Measurements from ENCODE around the gene C9orf152.
A peak's percentile ranks its signal among the peaks of the same experiment; 100 is the strongest.

The C9orf152 gene

DNA sequence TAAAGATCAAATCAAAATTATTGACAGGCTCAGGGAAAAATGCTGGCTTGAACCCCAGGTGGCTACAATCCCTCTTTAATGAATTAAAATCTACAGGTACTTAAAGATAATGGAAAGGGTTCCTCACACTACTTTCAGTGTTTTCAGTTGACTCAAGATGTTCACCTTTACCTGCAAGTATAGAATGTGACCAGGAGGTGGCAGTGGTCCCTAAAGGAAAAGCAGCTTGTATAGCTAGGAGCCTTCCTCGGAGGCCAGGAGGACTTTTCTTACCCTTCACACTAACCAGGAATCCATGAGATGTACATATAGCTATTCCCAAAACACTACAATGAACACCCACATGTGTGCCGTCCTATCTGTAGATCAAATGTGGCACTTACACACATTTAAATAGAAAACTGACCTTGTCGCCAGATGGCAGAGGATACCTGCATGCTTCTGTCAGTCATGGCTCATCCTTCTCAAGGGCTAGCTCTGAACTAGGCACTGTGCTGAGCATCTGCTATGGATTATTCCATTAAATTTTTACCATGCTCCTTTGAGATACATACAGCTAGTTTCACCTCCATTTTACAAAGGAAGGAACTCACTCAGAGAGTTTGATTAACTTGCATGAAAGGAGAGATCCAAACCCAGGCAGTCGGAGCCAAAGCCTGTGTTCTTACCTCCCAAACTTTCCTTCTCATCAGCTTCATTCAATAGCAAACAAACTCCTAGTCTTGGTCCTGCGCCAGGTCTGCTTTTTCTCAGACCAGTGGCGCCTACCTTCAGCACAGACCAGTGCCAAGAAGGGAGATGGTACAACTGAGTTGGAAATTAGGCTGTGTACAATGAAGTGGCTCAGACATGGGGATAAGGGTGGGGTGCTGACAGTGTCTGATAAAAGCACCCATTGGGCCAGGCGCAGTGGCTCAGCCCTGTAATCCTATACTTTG is 24.5 kb downstream of the C9orf152 start:
- H3K4me3 ChIP-seq (ENCODE audit: low read depth, low read length): no peak overlapping the region
- peak; percentile 79 for DNase-seq (ENCODE audit: low read depth)
- TF ChIP-seq, protein P1, sequence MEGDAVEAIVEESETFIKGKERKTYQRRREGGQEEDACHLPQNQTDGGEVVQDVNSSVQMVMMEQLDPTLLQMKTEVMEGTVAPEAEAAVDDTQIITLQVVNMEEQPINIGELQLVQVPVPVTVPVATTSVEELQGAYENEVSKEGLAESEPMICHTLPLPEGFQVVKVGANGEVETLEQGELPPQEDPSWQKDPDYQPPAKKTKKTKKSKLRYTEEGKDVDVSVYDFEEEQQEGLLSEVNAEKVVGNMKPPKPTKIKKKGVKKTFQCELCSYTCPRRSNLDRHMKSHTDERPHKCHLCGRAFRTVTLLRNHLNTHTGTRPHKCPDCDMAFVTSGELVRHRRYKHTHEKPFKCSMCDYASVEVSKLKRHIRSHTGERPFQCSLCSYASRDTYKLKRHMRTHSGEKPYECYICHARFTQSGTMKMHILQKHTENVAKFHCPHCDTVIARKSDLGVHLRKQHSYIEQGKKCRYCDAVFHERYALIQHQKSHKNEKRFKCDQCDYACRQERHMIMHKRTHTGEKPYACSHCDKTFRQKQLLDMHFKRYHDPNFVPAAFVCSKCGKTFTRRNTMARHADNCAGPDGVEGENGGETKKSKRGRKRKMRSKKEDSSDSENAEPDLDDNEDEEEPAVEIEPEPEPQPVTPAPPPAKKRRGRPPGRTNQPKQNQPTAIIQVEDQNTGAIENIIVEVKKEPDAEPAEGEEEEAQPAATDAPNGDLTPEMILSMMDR (IDR thresholded peaks at IDR 0.05; ENCODE audit: low read depth, low read length): peak; percentile 75
- TF ChIP-seq MYC (IDR thresholded peaks at IDR 0.05; ENCODE audit: low read depth, low read length) (no peak), POLR2A (IDR thresholded peaks at IDR 0.05; ENCODE audit: extremely low read depth, insufficient read length) (no peak)
- TF ChIP-seq, protein P2, sequence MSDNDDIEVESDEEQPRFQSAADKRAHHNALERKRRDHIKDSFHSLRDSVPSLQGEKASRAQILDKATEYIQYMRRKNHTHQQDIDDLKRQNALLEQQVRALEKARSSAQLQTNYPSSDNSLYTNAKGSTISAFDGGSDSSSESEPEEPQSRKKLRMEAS (IDR thresholded peaks at IDR 0.05; ENCODE audit: low read depth, low read length): no peak

DNA sequence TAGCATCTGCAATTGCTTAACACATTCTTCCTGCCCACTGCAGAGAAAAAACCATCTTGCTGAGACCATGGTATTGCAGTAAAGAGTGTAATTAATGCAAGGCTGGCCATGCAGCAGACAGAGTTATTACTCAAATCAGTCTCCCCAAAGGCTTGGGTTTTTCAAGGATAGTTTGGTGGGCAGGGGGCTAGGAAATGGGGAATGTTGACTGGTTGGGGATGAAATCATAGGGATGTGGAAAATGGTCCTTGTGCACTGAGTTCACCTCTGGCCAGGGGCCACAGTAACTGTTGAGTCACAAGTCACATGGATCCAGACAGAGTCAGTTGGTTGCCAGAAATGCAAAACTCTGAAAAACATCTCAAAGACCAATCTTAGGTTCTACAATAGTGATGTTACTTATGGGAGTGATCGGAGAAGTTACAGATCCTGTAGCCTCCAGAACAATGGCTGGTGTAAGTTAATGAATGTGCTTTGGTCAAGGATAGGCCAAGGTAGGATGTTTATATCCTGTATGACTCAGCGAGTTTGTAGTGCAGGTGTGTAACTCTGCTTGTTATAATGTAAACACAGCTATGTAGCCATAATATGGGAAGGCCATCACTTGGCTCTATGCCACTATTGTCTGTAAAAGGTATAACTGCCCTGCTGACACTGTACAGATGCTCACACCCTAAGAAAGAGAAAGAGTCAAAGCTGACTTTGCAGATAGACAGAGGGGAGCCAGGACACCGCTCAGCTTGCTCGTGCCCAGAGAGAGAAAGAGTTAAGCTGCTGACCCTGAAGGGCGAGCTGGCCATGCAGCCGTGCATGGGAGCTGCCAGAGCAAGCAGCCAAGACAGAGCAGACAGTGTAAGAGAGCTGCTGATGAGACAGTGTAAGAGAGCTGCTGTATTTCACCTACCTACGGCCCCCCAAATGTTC is 27.2 kb downstream of the C9orf152 start:
- no peak overlapping the region for H3K4me3 ChIP-seq (ENCODE audit: low read depth, low read length)
- peak; percentile 28 for DNase-seq (ENCODE audit: low read depth)

DNA sequence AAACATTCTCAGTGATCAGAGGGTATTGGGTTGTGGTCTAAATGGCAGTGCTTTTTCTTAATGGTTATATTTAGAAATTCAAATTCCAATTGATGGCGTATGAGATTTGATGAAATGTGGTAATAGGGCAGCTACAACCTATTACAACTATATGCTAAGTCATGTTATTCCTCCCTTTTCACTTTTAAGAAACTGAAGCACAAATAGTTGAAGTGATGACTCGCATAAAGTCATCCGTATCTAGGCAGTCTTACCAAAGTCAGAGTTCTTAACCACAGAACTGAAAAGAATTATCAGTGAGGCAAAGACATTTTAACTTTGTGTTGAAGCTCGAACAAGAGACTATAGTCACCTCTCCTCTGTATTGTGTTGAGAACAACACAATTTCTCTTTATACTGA is 28.2 kb downstream of the C9orf152 start:
- DNase-seq (ENCODE audit: low read depth): peak; percentile 33
- no peak overlapping the region for H3K4me3 ChIP-seq (ENCODE audit: low read depth, low read length)
- no peak for TF ChIP-seq MYC (IDR thresholded peaks at IDR 0.05; ENCODE audit: low read depth, low read length)
- TF ChIP-seq, protein P1 (IDR thresholded peaks at IDR 0.05; ENCODE audit: low read depth, low read length): no peak
- no peak for TF ChIP-seq POLR2A (IDR thresholded peaks at IDR 0.05; ENCODE audit: extremely low read depth, insufficient read length)
- TF ChIP-seq, protein P2 (IDR thresholded peaks at IDR 0.05; ENCODE audit: low read depth, low read length): no peak

More for the DNA sequence above, 27.2 kb downstream of the C9orf152 start:
- TF ChIP-seq POLR2A (IDR thresholded peaks at IDR 0.05; ENCODE audit: extremely low read depth, insufficient read length) (no peak), MYC (IDR thresholded peaks at IDR 0.05; ENCODE audit: low read depth, low read length) (no peak)
- TF ChIP-seq, protein P1 (IDR thresholded peaks at IDR 0.05; ENCODE audit: low read depth, low read length): no peak
- TF ChIP-seq, protein P2 (IDR thresholded peaks at IDR 0.05; ENCODE audit: low read depth, low read length): no peak

DNA sequence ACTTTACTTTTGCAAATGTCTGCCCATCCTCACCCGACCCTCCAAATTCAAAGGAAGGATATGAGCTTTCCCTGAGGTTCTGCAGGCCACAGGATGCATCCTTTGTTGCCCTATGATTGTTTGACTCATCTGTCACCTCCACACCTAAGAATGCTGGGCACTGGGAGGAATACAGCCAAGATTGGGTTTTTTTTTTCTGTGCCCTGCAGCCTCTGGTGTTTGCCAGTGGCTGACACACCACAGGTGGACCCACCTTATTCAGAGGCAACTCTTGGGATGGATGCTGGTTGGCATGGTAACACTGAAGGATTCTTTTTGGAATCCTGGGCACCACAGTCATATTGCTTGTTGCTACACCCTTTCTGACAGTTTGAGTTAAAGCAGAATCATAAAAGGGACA is 29.7 kb downstream of the C9orf152 start:
- no peak for DNase-seq (ENCODE audit: low read depth)
- TF ChIP-seq, protein P2 (IDR thresholded peaks at IDR 0.05; ENCODE audit: low read depth, low read length): no peak
- TF ChIP-seq, protein P1 (IDR thresholded peaks at IDR 0.05; ENCODE audit: low read depth, low read length): no peak
- TF ChIP-seq MYC (IDR thresholded peaks at IDR 0.05; ENCODE audit: low read depth, low read length) (no peak), POLR2A (IDR thresholded peaks at IDR 0.05; ENCODE audit: extremely low read depth, insufficient read length) (no peak)
- H3K4me3 ChIP-seq (ENCODE audit: low read depth, low read length): no peak overlapping the region

DNA sequence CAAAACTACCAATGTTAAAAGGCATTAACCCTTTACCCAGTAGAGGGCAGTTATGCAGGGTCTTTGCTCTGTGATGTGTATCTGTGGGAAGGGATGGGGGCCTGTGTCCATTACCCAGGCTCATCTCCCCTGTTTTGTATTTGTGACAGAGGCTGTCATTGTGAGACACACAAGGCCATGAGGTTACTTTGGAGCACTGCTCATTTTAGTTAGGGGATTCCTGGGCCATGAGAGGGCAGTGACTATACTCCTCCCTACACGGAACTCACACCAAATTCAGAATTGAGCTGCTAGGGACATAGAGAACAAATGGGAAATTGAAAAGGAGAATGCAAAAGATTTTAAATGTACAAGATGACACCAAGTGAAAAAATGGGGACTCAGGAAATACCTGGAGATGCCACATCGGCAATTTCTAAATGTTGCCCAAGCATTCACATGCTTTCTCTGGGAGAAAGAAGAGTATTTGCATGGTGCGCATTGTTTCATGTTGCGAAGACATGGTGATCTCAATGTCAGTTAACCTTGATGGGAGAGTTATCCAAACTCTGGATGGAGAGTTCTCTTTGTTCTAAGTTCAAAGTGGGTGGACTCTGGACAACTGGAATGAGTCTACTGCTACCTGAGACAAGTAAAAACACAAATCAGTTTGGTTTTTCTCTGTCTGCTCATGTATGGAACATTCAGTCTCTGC is 32.5 kb downstream of the C9orf152 start:
- TF ChIP-seq, protein P1 (IDR thresholded peaks at IDR 0.05; ENCODE audit: low read depth, low read length): no peak
- TF ChIP-seq, protein P2 (IDR thresholded peaks at IDR 0.05; ENCODE audit: low read depth, low read length): no peak
- TF ChIP-seq MYC (IDR thresholded peaks at IDR 0.05; ENCODE audit: low read depth, low read length) (no peak), POLR2A (IDR thresholded peaks at IDR 0.05; ENCODE audit: extremely low read depth, insufficient read length) (no peak)
- H3K4me3 ChIP-seq (ENCODE audit: low read depth, low read length): no peak overlapping the region
- DNase-seq (ENCODE audit: low read depth): no peak
